ENCODE data around the gene MMEL1. TPM values are rescaled to one million over a fixed set of nuclear protein-coding genes. Genes with fewer than 3 reads are reported as not detected.

Gene MMEL1
- total and polyA plus RNA-seq, 2 donors (not counting 1 experiment from before 2014, with no cell fraction given) = not detected

DNA sequence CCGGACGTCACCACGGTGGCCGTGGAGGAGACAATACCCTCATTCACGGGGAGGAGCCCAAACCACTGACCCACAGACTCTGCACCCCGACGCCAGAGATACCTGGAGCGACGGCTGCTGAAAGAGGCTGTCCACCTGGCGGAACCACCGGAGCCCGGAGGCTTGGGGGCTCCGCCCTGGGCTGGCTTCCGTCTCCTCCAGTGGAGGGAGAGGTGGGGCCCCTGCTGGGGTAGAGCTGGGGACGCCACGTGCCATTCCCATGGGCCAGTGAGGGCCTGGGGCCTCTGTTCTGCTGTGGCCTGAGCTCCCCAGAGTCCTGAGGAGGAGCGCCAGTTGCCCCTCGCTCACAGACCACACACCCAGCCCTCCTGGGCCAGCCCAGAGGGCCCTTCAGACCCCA lies 69.6 kb downstream of the MMEL1 start:
- no peak for ATAC-seq (ENCODE audit: low read depth)
- Mint-ChIP-seq H3K9me3 (ENCODE audit: insufficient read depth) (no peaks in the 10 kb centered on the region), H3K4me1 (peaks cover 10% of the 10 kb centered on the region), H3K4me3 (no peak overlapping the region), H3K27ac (no peak overlapping the region), H3K27me3 (no peaks in the 10 kb centered on the region)
- Histone ChIP-seq H3K27me3 (replicated peaks in 1 of 4; ENCODE audit: control extremely low read depth in 1 of 4, control insufficient read depth in 3 of 4, insufficient read depth in 4 of 4, low read length in 3 of 4) (no peaks in the 10 kb centered on the region), H3K4me1 (ENCODE audit: control insufficient read depth in 2 of 2, insufficient read depth in 2 of 2, low read length in 2 of 2) (peaks cover 4 to 9% of the 10 kb centered on the region in 2 donors), H3K36me3 (replicated peaks in 1 of 2; ENCODE audit: control extremely low read depth in 1 of 2, control insufficient read depth in 1 of 2, extremely low read depth in 1 of 2, insufficient read depth in 2 of 2, low read length in 1 of 2) (peaks cover 0 to 48% of the 10 kb centered on the region in 2 experiments), H3K9me3 (ENCODE audit: control extremely low read depth in 1 of 3, control insufficient read depth in 2 of 3, insufficient read depth in 1 of 3, low read length in 2 of 3) (peaks cover 0 to 3% (median 0%) of the 10 kb centered on the region in 3 donors), H3K27ac (ENCODE audit: low read length in 2 of 2) (no peak overlapping the region), H3K4me2 (replicated peaks; ENCODE audit: low read depth, low read length, poor library complexity, severe bottlenecking) (no peak overlapping the region), H2AFZ (ENCODE audit: insufficient read depth, low read depth, low read length, poor library complexity, severe bottlenecking) (no peak overlapping the region), H3K79me2 (ENCODE audit: control insufficient read depth, insufficient read depth, low read length) (peaks cover 8% of the 10 kb centered on the region), H3K4me3 (ENCODE audit: control extremely low read depth in 1 of 5, extremely low read depth in 1 of 5, insufficient read depth in 1 of 5, low read depth in 2 of 5, low read length in 4 of 5) (no peak overlapping the region), H4K20me1 (ENCODE audit: control insufficient read depth, insufficient read depth, low read length, poor library complexity, severe bottlenecking) (peaks cover 25% of the 10 kb centered on the region), H3K9ac (ENCODE audit: low read length) (no peak overlapping the region)
- 98% methylated on average over 16 of the region's 18 CpGs for WGBS (ENCODE audit: insufficient coverage)
- CTCF ChIA-PET = interaction anchor here (1.0 kb wide), 1 partner anchor 223 kb away, joined by 3 read pairs; no protein-coding TSS in a partner anchor
- no peak for DNase-seq
- intact Hi-C loops (cut with micrococcal nuclease) = no loop called here
- POLR2A ChIA-PET = interaction anchor here (2.5 kb wide), 1 partner anchor 22 kb away, joined by 18 read pairs; the partner anchor contains the start of gene PRXL2B
- no peak for TF ChIP-seq EZH2 (IDR thresholded peaks at IDR 0.05; ENCODE audit: borderline replicate concordance, insufficient read depth, low read depth, low read length, poor library complexity, severe bottlenecking)
- TF ChIP-seq, protein P1, sequence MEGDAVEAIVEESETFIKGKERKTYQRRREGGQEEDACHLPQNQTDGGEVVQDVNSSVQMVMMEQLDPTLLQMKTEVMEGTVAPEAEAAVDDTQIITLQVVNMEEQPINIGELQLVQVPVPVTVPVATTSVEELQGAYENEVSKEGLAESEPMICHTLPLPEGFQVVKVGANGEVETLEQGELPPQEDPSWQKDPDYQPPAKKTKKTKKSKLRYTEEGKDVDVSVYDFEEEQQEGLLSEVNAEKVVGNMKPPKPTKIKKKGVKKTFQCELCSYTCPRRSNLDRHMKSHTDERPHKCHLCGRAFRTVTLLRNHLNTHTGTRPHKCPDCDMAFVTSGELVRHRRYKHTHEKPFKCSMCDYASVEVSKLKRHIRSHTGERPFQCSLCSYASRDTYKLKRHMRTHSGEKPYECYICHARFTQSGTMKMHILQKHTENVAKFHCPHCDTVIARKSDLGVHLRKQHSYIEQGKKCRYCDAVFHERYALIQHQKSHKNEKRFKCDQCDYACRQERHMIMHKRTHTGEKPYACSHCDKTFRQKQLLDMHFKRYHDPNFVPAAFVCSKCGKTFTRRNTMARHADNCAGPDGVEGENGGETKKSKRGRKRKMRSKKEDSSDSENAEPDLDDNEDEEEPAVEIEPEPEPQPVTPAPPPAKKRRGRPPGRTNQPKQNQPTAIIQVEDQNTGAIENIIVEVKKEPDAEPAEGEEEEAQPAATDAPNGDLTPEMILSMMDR (IDR thresholded peaks at IDR 0.05) = no peak

All from B cell (primary cell).